Astrocyte of the spinal cord (primary cell): ENCODE data around the gene USP38.

Experiments used
- DNase-seq: peaks from one replicate; pipeline ENCODE4 v3.0.0; 2011; ENCODE audit warnings: low read depth, low spot score
- H3K4me3 ChIP-seq: 2 replicates; pipeline ENCODE4 v1.5.1; 2011; ENCODE audit warnings: low read depth, mild to moderate bottlenecking, low read length, moderate library complexity
- CTCF ChIP-seq: IDR thresholded peaks from 2 replicates; pipeline ENCODE4 v1.5.1; 2012; ENCODE audit warnings: low read depth, mild to moderate bottlenecking, low read length, inconsistent platforms
- in situ Hi-C: cut with HindIII; loops from 2 replicates; pipeline ENCODE4 v1.10.0; 2017; ENCODE audit warnings: low sequenced_read_pairs

Gene USP38

DNA sequence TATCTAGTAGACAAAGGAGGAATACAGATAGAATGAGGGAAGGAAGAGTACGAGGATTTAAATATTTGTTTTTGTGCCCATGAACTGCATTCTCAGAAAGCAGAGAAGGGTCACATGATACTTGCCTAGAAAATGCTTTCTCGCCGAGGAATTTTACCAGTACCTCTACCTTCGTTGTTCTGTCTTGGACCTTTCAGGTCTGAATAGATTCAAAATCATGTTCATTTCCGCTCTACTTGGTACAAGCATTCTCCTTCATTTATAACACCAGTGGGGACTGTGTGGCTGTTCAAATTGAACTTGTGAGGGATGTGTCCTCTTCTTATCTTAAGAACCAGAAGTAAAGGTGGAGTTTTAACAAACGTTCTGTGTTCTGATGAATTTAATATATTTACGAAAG, 1.9 kb downstream of the USP38 start:
- DNase-seq, result peak; percentile 22
- peak overlapping the region; percentile 84 for H3K4me3 ChIP-seq
- in situ Hi-C loops, result no loop called here
- TF ChIP-seq CTCF, result no peak

GRCh38 chr4:143188136-143189088, 3.7 kb downstream of the USP38 start:
- peak; percentile 20 for DNase-seq
- in situ Hi-C loops, result no loop called here
- peak overlapping the region; percentile 10 for H3K4me3 ChIP-seq
- TF ChIP-seq CTCF, result no peak

DNA sequence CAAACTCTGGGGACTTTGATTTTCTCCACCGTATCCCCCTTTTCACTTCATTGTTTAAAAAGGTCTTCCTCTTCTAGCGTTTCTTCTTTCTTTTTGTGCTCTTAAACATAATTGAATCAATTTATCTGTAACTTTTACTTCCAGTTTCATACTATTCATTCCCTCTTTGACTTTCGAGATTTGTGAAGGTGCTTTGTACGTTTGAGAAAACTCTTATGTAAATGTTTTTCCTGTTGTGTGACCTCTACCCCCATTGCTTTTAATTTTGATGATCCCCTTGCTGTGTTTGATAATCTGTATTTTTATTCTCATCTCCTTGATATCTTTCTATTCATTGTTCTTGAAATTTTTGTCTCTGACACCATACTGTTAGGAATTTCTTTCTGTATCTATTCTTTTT, 4.8 kb downstream of the USP38 start:
- no peak overlapping the region for H3K4me3 ChIP-seq
- DNase-seq, result no peak
- in situ Hi-C loops, result no loop called here
- no peak for TF ChIP-seq CTCF

DNA sequence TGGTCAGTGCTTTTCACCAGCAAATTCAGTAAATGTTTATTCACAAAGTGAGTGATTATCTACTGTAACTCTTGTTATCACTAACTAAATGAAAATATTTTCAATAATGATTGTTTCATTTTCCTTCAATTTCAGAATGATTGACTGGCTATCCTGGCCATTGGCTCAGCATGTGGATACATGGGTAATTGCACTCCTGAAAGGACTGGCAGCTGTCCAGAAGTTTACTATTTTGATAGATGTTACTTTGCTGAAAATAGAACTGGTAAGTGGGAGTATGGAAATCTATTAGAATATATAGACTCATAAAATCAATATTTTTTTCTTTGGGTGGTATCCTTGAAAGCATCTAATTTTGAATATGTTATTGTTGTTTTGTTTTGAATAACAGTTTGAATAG, 10.9 kb downstream of the USP38 start:
- TF ChIP-seq CTCF, result no peak
- no peak overlapping the region for H3K4me3 ChIP-seq
- in situ Hi-C loops, result no loop called here
- DNase-seq, result no peak

- no peak overlapping the region for H3K4me3 ChIP-seq
- no peak for DNase-seq
- in situ Hi-C loops, result no loop called here
- TF ChIP-seq CTCF, result no peak
These were observed 11.6 kb downstream of the USP38 start for GRCh38 chr4:143196323-143196722.

DNA sequence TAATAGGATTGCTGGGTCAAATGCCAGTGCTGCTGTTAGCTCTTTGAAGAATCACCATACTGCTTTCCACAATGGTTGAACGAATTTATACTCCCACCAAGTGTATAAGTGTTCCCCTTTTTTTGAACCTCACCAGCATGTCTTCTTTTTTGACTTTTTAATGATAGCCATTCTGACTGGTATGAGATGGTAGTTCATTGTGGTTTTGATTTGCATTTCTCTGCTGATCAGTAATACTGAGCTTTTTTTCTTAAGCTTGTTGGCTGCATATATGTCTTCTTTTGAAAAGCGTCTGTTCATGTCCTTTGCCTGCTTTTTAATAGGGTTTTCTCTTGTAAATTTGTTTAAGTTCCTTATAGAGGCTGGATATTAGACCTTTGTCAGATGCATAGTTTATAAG, 14.8 kb downstream of the USP38 start:
- in situ Hi-C loops, result no loop called here
- no peak overlapping the region for H3K4me3 ChIP-seq
- DNase-seq, result no peak
- TF ChIP-seq CTCF, result no peak
